Activated CD4-positive, alpha-beta T cell treated with anti-CD3 and anti-CD28 coated beads, Interleukin-2, amount 50 U/mL, for 48 hours (primary cell): ENCODE results near the gene PLA2G1B.

ENCODE experiments used
- DNase-seq, 2 experiments: peaks; one replicate each; pipeline ENCODE4 v3.0.0-alpha.2; 2020

PLA2G1B gene

DNA sequence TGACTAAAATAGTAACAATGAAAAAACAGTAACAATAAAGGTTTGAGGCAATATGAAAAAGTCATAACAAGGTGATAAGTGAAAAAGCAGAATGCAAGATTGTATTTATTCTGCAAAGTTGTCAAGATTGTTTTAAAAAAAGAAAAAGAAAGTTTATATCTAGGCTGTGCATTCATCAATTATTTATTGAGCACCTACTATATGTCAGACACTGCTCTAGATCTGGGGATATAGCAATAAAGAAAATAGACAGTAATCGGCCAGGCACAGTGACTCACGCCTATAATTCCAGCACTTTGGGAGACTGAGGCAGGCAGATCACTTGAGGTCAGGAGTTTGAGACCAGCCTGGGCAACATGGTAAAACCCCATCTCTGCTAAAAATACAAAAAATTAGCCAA is 3.8 kb downstream of the PLA2G1B start:
- no peak for DNase-seq

DNA sequence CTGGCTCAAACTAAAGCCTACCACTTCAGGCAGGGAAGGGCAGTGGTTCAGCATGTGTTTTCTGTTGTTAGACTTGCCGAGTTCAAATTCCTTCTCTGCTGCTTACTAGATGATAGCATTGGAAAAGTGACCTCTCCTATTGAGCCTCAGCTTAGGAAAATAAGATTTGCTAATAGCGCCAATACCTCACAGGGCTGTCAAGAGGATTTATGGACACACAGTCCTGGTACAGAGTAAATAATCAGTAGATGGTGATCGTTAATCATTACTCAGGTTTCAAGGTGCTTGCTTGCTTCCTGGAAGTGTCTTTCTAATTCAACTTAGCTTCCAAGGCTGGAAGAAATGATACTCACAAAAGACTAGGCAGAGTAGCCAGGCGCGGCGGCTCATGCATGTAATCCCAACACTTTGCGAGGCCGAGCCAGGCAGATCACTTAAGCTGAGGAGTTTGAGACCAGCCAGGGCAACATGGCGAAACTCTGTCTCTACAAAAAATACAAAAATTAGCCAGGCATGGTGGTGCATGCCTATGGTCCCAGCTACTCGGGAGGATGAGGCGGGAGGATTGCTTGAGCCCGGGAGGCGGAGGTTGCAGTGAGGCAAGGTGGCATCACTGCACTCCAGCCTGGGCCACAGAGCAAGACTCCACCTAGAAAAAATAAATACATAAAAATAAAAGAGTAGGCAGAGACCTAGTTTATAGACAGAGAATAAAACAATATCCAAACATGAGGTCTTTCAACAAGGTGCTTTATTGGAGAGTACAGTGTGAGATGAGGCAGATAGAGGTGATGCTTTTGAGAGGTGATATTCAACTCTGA is 6.0 kb downstream of the PLA2G1B start:
- DNase-seq: no peak

DNA sequence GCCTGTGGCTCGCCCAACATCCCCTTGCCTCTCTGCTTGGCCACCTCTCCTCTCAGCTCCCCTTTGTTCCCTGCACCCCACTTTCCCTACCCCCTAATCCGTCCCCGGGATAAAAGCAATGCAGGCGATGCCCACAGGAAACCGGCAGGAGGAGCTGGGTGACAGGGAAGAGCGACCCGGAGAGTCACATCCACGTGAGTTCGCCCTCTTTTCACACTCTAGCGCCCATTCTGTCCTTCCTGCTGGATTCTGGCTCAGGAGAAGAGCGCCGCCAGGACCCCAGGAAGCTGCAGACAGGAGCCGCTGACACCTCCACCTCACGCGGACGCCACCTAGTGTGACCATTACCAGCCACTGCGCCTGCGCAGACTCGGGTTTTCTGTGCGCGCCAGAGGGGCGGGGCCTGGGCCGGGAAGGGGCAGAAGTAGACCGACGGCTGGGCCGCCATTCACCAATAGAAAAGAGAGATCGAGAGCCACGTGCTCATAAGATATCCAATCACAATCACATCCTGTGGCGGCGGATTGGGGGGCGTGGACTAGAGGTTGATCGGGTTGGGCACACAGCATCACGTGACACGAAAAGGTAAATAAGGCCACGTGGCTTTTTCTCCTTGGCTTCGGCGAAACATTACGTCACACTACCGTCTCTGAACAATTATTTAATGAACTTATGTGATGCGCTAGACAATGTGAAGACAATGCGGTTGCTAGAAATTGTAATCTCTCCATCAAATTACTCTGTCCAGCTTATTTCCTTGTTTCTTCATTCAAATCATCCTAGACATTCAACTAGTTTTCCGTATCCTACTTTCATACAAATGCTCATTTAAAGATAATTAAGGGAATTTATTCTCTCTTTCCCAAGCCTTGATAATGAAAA is 10.1 kb downstream of the PLA2G1B start:
- DNase-seq: peak; percentile 100

DNA sequence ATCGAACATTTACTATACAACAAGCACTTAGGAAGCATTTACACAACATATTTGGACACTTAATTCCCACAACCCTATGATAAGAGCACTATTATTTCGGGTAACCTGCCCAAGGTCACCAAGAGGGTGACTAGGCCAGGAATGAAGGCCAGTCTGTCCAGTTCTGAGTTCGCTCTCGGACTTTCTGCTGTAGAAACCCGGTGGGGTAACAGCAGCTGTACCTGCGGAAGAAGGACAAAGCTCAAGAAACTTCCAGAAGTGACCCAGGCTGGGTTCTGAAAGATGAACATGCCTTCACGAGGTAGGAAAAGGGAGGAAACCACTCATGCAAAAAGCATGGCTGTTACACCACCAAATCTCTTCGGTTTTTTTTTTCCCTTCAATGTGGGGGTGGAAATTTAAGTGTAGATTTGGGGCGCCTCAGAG is 10.8 kb downstream of the PLA2G1B start:
- no peak for DNase-seq

DNA sequence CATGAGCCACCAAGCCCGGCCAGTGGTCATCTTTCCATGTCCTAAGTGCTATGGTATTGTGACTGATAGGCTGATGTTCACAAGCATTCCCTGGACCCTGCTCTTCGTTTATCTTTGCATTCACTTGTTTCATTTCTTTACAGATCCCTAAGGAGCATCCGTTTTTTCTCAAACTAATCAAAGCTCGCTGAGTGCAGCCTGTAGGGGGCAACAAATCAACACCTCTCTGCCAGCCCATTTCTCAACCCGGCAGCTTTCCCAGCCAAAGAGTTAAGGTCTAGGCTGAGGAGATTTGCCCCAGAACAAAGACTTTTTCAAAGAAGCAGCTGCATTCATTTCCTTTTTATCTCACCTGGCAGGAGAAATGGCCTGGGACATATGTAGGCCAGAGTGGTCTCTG is 13.4 kb downstream of the PLA2G1B start:
- no peak for DNase-seq

DNA sequence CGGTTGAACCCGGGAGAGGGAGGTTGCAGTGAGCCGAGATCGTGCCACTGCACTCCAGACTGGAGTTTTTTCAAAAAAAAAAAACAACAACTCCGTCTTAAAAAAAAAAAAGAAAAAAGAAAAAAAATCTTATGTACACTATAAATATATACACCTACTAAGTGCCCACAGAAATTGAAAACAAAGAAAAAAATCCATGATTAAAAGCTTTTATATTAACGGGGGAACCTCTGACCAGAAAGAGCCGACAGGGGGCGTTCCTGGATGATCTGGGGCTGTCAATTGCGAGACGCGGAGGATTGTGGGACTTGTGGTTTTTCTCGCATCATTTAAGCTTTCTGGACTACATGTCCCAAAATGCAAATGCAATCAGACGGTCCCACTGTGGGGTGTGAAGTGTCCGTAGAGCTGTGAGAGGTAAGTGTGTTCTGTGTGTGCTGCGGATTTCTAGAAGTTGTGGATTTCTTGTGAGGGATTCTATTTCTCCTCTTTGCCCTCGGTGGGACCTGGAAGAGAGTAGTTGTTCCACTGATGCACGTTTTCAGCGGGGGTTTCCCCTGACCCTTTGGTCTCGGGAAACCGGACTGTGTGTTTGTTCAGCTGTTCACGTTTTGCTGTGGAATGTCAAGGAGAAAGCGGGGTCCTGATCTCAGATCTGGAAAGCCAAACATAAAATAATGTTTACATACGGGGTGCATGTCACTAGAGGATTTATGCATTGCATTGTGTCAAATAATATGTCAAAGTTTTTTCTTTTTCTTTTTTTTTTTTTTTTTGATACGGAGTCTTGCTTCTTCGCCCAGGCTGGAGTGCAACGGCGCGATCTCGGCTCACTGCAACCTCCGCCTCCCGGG is 25.4 kb downstream of the PLA2G1B start, which contains the start of gene SIRT4:
Gene SIRT4 (plus strand): TSS at position 360 of the 854 bp plus-strand sequence. CDS start 1,241 bp downstream, outside the sequence.
- peak; percentile 88 to 91 for DNase-seq

DNA sequence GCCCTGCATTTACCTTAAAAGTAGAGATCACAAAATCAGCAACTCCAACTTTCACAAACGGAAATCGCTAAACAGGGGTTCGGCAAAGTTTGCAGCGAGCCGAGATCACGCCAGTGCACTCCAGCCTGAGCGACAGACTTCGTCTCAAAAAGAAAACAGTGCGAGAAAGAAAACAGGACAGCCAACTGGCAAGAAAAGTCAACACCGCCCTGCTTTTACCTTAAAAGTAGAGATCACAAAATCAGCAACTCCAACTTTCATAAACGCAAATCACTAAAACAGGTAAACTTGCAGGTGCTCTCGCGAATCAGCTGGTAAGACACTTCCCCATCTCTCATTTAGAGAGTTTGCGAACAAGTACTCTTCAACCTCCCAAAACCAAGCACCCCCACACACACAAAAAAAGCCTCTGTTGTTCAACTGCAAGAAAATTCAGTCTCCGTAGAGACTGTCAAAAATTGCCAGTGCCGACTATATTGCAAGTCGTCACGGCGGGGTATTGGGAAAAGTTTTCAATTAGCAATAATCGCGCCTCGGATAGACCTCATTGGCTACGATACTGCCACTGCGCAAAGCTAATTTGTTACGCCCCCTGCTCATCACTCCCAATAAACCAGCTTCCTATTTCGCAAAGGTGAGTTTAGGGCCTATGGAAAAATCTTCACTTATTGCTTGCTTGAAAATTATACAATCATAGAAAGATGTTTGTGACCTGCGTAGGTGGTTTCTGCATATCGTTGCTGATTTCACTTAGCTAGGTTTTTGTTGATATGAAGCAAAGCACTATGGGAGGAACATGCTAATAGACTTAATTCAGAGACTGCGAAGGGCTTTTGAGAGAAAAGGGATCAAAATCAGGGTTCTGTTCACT is 34.7 kb downstream of the PLA2G1B start, which contains the start of gene RNU4-1:
Gene RNU4-1 (minus strand): TSS at position 577 of the 871 bp plus-strand sequence.
- DNase-seq: peak; percentile 73 to 82

DNA sequence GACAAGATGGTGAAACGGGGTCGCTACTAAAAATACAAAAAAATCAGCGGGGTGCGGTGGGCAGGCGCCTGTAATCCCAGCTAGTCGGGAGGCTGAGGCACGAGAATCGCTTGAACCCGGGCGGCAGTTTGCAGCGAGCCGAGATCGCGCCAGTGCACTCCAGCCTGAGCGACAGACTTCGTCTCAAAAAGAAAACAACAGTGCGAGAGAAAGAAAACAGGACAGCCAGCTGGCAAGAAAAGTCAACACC is 35.2 kb downstream of the PLA2G1B start:
- no peak for DNase-seq

DNA sequence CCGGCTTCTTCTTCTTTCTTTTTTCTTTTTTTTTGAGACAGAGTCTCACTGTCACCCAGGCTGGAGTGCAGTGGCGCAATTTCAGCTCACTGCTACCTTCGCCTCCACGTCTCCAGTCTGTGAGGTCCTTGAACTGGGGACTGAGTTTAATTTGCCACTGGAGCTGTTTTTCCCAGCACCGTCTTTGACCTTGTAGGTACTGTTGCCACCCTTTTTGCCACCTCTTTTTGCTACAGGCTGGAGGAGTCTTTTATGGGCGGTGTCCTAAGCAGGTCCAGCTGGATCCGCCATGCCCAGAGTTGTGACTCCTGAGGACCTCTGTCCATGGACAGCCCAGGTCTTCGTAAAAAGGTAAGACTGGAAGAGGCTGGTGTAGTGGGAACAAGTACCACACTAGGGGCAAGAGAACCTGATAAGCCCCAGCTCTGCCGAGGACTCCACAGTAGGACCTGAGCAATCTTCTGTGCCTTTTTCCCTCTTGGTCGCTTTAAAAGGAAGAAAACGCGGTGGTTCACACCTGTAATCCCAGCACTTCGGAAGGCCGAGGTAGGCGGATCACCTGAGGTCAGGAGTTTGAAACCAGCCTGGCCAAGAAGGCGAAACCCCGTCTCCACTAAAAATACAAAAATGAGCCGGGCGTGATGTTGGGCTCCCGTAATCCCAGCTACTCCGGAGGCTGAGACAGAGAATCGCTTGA is 36.8 kb downstream of the PLA2G1B start:
- peak; percentile 34 to 50 for DNase-seq

DNA sequence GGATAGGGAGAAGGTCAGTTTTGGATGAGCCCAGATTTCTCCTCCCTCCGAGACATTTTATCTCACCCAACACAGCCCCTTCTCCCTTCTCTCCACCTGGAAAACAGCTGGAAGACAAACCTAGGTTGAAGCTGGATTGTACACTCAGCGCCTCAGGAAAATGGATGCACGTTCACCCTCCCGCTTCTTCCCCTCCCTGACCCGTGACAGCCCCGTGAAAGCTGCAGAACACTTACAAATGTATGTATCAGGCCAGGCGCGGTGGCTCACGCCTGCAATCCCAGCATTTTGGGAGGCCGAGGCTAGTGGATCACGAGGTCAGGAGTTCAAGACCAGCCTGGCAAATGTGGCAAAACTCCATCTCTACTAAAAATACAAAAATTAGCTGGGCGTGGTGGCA is 40.1 kb downstream of the PLA2G1B start:
- DNase-seq: no peak

DNA sequence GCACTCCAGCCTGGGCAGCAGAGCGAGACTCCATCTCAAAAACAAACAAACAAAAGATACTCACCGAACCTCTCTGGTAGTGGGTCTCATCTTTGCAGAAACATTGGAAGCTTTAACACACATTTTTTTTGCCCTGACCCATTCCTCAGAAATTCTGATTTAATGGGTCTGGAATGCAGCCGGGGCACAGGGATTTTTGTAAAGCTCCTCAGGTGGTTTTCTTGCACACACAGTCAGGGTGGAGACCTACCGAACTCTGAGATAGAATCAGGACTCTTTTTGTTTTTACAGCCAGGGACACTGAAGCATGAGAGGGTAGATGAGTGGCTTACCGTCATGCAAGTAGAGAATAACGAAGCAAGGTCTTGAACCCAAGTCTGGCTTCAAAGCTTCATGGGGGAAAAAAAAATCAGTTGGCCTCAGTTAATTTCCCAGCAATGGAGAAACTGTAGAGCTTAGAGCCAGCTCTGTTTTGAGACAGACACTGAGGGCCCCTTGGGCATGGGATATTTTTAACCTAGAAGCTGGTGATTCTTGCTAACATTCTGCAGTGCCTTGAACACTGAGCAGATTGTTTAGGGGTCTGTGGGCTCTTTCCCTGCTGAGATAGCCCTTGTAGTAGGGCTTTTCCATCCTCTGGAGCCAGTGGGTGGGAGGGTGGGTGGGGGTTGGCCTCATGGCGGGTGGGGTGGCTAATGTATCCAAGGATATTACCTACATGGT is 40.6 kb downstream of the PLA2G1B start:
- no peak for DNase-seq

DNA sequence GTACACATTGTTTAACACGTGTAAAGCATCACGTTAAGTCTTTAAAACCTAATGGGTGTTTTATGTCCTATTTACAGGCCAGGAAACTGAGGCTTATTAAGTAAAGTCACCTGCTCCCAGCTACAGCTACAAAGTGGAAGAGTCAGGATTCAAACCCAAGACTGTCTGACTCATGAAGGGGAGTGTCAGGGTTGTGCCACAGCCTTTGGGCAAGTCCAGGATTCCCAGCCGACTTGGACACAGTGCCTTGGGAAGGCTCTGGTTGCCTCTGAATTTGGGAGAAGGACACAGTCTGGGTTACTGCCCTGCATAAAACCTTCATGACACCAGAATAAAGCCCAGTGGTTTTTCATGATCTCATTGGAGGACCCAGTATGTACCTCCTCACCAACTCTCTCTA is 43.2 kb downstream of the PLA2G1B start:
- DNase-seq: no peak

DNA sequence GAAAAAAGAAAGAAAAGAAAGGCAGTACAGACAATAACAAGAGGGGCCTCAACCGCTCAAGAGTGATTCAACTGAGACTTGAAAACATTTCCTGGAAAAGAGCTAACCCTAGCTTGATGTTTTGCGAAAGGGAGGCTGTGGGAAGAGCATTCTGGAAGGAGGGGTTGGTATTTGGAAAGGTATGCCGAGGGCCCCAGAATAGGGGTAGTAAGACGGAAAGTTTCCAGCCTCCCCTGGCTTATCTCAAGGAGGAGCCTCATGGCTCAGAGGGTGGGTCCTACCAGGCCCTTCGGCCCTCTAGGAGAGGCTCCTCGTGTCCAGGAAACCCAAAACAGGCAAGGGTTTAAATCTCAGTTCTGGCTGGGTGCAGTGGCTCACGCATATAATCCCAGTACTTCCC is 44.3 kb downstream of the PLA2G1B start:
- no peak for DNase-seq

DNA sequence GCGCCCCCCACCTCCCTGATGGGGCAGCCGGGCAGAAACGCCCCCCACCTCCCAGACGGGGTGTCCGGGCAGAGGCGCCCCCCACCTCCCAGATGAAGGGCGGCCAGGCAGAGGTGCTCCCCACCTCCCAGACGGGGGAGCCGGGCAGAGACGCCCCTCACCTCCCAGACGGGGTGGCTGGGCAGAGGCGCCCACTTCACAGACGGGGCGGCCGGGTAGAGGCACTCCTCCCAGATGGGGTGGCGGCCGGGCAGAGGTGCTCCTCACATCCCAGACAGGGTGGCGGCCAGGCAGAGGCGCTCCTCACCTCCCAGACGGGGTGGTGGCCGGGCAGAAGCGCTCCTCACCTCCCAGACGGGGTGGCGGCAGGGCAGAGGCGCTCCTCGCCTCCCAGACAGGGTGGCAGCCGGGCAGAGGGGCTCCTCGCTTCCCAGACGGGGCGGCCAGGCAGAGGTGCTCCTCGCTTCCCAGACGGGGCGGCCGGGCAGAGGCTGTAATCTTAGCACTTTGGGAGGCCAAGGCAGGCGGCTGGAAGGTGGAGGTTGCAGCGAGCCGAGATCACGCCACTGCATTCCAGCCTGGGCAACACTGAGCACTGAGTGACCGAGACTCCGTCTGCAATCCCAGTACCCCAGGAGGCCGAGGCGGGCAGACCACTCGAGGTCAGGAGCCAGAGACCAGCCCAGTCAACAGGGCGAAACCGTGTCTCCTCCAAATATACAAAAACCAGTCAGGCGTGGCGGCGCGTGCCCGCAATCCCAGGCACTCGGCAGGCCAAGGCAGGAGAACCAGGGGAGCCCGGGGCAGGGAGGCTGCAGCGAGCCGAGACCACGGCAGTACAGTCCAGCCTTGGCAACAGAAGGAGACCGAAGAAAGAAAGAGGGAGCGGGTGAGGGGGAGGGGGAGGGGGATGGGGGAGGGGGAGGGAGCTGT is 49.2 kb downstream of the PLA2G1B start:
- no peak for DNase-seq

DNA sequence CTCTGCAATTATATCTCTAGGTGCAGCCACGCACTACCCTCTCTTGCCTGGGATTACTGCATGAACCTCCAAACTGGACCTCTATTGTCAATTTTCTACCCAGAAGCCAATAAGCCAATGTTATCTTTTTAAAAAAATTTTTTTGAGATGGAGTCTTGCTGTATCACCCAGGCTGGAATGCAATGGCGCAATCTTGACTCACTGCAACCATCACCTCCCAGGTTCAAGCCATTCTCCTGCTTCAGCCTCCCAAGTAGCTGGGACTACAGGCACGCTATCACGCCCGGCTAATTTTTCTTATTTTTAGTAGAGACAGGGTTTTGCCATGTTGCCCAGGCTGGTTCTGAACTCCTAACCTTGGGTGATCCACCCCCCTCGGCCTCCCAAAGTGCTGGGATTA is 50.8 kb downstream of the PLA2G1B start:
- DNase-seq: no peak
